IMR-90 (cell line): ENCODE results near the gene PPP1R1C. TPM values are rescaled to one million over a fixed set of nuclear protein-coding genes. Genes with fewer than 3 reads are reported as not detected.

Source experiments
- ATAC-seq: fragments of 200-7000 bp; cut with Tn5 transposase; 2 replicates; pipeline ENCODE4 v1.9.1; 2020; ENCODE audit warnings: low read depth, mild to moderate bottlenecking, moderate library complexity
- BruUV-seq: library from RNA; stranded (reverse); fragments of 400-500 nt; replicated peaks from 2 replicates; lab custom pipeline; 2021; lab: Mats Ljungman, UMichigan
- CTCF ChIA-PET: fragments of 300-600 bp; formaldehyde crosslinking; extraction: SDS; loops from one replicate; lab custom pipeline; 2021; ENCODE audit warnings: antibody characterized with exemption; lab: Yijun Ruan, JAX
- POLR2A ChIA-PET: fragments of 300-600 bp; sonication (Branson Sonifier 250); formaldehyde crosslinking; loops from one replicate; lab custom pipeline; 2022; ENCODE audit warnings: antibody characterized with exemption; ENCODE audit not compliant: unreplicated experiment; lab: Charles Lee
- DNase-seq: peaks from one replicate; pipeline ENCODE4 v3.0.0; 2013
- H2AFZ ChIP-seq: replicated peaks from 2 replicates; pipeline ENCODE3; 2013; ENCODE audit warnings: low read length, mild to moderate bottlenecking; ENCODE audit not compliant: poor library complexity
- H2AK5ac ChIP-seq: 2 replicates; pipeline ENCODE4 v1.6.1; 2013; ENCODE audit warnings: low read depth, low read length, inconsistent platforms
- H2AK9ac ChIP-seq: replicated peaks from 2 replicates; pipeline ENCODE3; 2013; ENCODE audit warnings: mild to moderate bottlenecking, low read depth, low read length, moderate library complexity; ENCODE audit not compliant: poor library complexity
- H2BK120ac ChIP-seq: 2 replicates; pipeline ENCODE4 v1.6.1; 2013; ENCODE audit warnings: low read depth, low read length, inconsistent platforms
- H2BK15ac ChIP-seq: 3 replicates; pipeline ENCODE4 v1.6.1; 2013; ENCODE audit warnings: low read depth, low read length, inconsistent platforms
- H2BK20ac ChIP-seq: 2 replicates; pipeline ENCODE4 v1.6.1; 2013; ENCODE audit warnings: low read depth, mild to moderate bottlenecking, inconsistent platforms, low read length, moderate library complexity
- H2BK5ac ChIP-seq: 2 replicates; pipeline ENCODE4 v1.6.1; 2013; ENCODE audit warnings: mild to moderate bottlenecking, low read depth, low read length, inconsistent platforms; ENCODE audit not compliant: poor library complexity, severe bottlenecking
- H3K14ac ChIP-seq: replicated peaks from 2 replicates; pipeline ENCODE4 v1.6.1; 2013; ENCODE audit warnings: low read depth, low read length, inconsistent platforms
- H3K18ac ChIP-seq: 2 replicates; pipeline ENCODE4 v1.6.1; 2013; ENCODE audit warnings: low read depth, low read length, control low read depth
- H3K23ac ChIP-seq: 2 replicates; pipeline ENCODE4 v1.6.1; 2013; ENCODE audit warnings: low read depth, low read length, inconsistent platforms
- H3K27ac ChIP-seq: 2 replicates; pipeline ENCODE4 v1.5.1; 2013; ENCODE audit warnings: mild to moderate bottlenecking, control low read depth, low read length; ENCODE audit not compliant: insufficient read depth
- H3K27me3 ChIP-seq: 2 replicates; pipeline ENCODE4 v1.6.1; 2013; ENCODE audit warnings: low read length; ENCODE audit not compliant: control insufficient read depth, insufficient read depth
- H3K36me3 ChIP-seq: 2 replicates; pipeline ENCODE4 v1.6.1; 2013; ENCODE audit warnings: low read length, mixed read lengths; ENCODE audit not compliant: control insufficient read depth, insufficient read depth
- H3K4ac ChIP-seq: 2 replicates; pipeline ENCODE4 v1.6.1; 2013; ENCODE audit warnings: low read depth, low read length, inconsistent platforms
- H3K4me1 ChIP-seq: 2 replicates; pipeline ENCODE4 v1.6.1; 2013; ENCODE audit warnings: low read length, mixed read lengths; ENCODE audit not compliant: control insufficient read depth, insufficient read depth
- H3K4me2 ChIP-seq: 2 replicates; pipeline ENCODE4 v1.6.1; 2013; ENCODE audit warnings: low read depth, mild to moderate bottlenecking, control low read depth, low read length, moderate library complexity
- H3K4me3 ChIP-seq: 2 replicates; pipeline ENCODE4 v1.5.1; 2013; ENCODE audit warnings: low read depth, mild to moderate bottlenecking, control low read depth, low read length, moderate library complexity; ENCODE audit not compliant: insufficient read depth
- H3K56ac ChIP-seq: 2 replicates; pipeline ENCODE4 v1.6.1; 2013; ENCODE audit warnings: low read length, inconsistent platforms; ENCODE audit not compliant: insufficient read depth; ENCODE audit errors: extremely low read depth
- H3K79me1 ChIP-seq, 2 experiments: 2 replicates each; pipeline ENCODE4 v1.6.1; 2013; ENCODE audit warnings: low read length in 2 of 2, inconsistent platforms in 1 of 2, low read depth in 1 of 2
- H3K9ac ChIP-seq: 2 replicates; pipeline ENCODE4 v1.6.1; 2013; ENCODE audit warnings: low read depth, low read length, control low read depth
- H3K9me1 ChIP-seq: 2 replicates; pipeline ENCODE4 v1.6.1; 2013; ENCODE audit warnings: low read length, inconsistent platforms; ENCODE audit not compliant: insufficient read depth
- H3K9me3 ChIP-seq: 2 replicates; pipeline ENCODE4 v1.6.1; 2013; ENCODE audit warnings: low read length; ENCODE audit not compliant: control insufficient read depth, insufficient read depth
- H4K20me1 ChIP-seq: 2 replicates; pipeline ENCODE4 v1.6.1; 2013; ENCODE audit warnings: low read length, inconsistent platforms; ENCODE audit not compliant: insufficient read depth
- H4K5ac ChIP-seq: 2 replicates; pipeline ENCODE4 v1.6.1; 2013; ENCODE audit warnings: mild to moderate bottlenecking, low read depth, low read length, control low read depth
- H4K8ac ChIP-seq, 2 experiments: 2 replicates each; pipeline ENCODE4 v1.6.1; 2013; ENCODE audit warnings: low read depth in 2 of 2, low read length in 2 of 2, control low read depth in 1 of 2, inconsistent platforms in 1 of 2
- H4K91ac ChIP-seq: 2 replicates; pipeline ENCODE4 v1.6.1; 2013; ENCODE audit warnings: low read depth, low read length, inconsistent platforms; ENCODE audit not compliant: insufficient read depth
- BHLHE40 ChIP-seq: fragments of 150-350 bp; IDR thresholded peaks from 2 replicates; pipeline ENCODE4 v1.6.1; 2016; ENCODE audit warnings: mild to moderate bottlenecking, low read depth, low read length
- CEBPB ChIP-seq: IDR thresholded peaks from 2 replicates; pipeline ENCODE4 v1.6.1; 2012; ENCODE audit warnings: low read depth, low read length, improper control_type of control experiment
- CHD1 ChIP-seq: IDR thresholded peaks from 2 replicates; pipeline ENCODE4 v1.6.1; 2012; ENCODE audit warnings: low read depth, low read length, improper control_type of control experiment
- FOS ChIP-seq: fragments of 150-350 bp; IDR thresholded peaks from 2 replicates; pipeline ENCODE4 v1.6.1; 2016; ENCODE audit warnings: low read depth, low read length
- MAFK ChIP-seq: IDR thresholded peaks from 2 replicates; pipeline ENCODE4 v1.6.1; 2012; ENCODE audit warnings: low read depth, low read length, improper control_type of control experiment
- MAZ ChIP-seq: IDR thresholded peaks from 2 replicates; pipeline ENCODE4 v1.6.1; 2012; ENCODE audit warnings: low read depth, mild to moderate bottlenecking, low read length, improper control_type of control experiment, moderate library complexity, borderline replicate concordance
- MXI1 ChIP-seq: IDR thresholded peaks from 2 replicates; pipeline ENCODE4 v1.6.1; 2012; ENCODE audit warnings: low read depth, mild to moderate bottlenecking, low read length, moderate library complexity, borderline replicate concordance
- NFE2L2 ChIP-seq: fragments of 150-350 bp; IDR thresholded peaks from 2 replicates; pipeline ENCODE4 v1.6.1; 2016; ENCODE audit warnings: low read depth, mild to moderate bottlenecking, low read length
- POLR2A ChIP-seq: IDR thresholded peaks from 2 replicates; pipeline ENCODE4 v1.6.1; 2012; ENCODE audit warnings: mild to moderate bottlenecking, low read depth, low read length
- RAD21 ChIP-seq: IDR thresholded peaks from 2 replicates; pipeline ENCODE4 v1.6.1; 2012; ENCODE audit warnings: low read length, improper control_type of control experiment
- RCOR1 ChIP-seq: IDR thresholded peaks from 2 replicates; pipeline ENCODE4 v1.6.1; 2012; ENCODE audit warnings: mild to moderate bottlenecking, low read length, improper control_type of control experiment; ENCODE audit not compliant: insufficient replicate concordance
- RFX5 ChIP-seq: IDR thresholded peaks from 2 replicates; pipeline ENCODE4 v1.8.0; 2012; ENCODE audit warnings: low read depth, mild to moderate bottlenecking, low read length, moderate library complexity
- SMC3 ChIP-seq: fragments of 150-350 bp; IDR thresholded peaks from 2 replicates; pipeline ENCODE4 v1.6.1; 2016; ENCODE audit warnings: low read depth, mild to moderate bottlenecking, antibody characterized with exemption, low read length, moderate library complexity
- dilution Hi-C: fragments of 300-500 bp; cut with HindIII; formaldehyde crosslinking; loops from one replicate; pipeline ENCODE4 v1.14.3; 2018; ENCODE audit warnings: low sequenced_read_pairs; ENCODE audit not compliant: unreplicated experiment
- in situ Hi-C: fragments of 300-500 bp; cut with MboI; formaldehyde crosslinking; loops from 3 replicates; pipeline ENCODE4 v1.14.3; 2019; ENCODE audit warnings: low sequenced_read_pairs, inconsistent platforms, mixed read lengths
- intact Hi-C: fragments of 100-400 bp; cut with micrococcal nuclease; formaldehyde crosslinking; loops from 2 replicates; pipeline ENCODE4 v1.10.0; 2022
- polyA plus RNA-seq, 3 experiments: library from polyadenylated mRNA; depleted of rRNA; stranded (reverse); fragments of >200 nt; gene quantifications; 2 replicates each; pipeline ENCODE4 v1.2.3, GENCODE V29; 2012; ENCODE audit warnings: low replicate concordance in 1 of 3
- total RNA-seq: library from RNA; depleted of rRNA; stranded (reverse); fragments of >200 nt; gene quantifications from 2 replicates; pipeline ENCODE4 v1.2.3, GENCODE V29; 2012
- TF ChIP-seq, protein P1 (sequence below): fragments of 150-350 bp; IDR thresholded peaks from 2 replicates; pipeline ENCODE4 v1.6.1; 2016; ENCODE audit warnings: low read depth, mild to moderate bottlenecking, low read length, moderate library complexity, borderline replicate concordance
- TF ChIP-seq, protein P2 (sequence below): fragments of 150-350 bp; IDR thresholded peaks from 2 replicates; pipeline ENCODE4 v1.6.1; 2017; ENCODE audit warnings: mild to moderate bottlenecking, antibody characterized with exemption, low read length, low read depth
- TF ChIP-seq, protein P3 (sequence below): conservative IDR thresholded peaks from 2 replicates; pipeline ENCODE4 v1.5.1; 2012; ENCODE audit warnings: mild to moderate bottlenecking, low read depth, low read length, improper control_type of control experiment

Gene PPP1R1C
- total and polyA plus RNA-seq, 2 of the 4 experiments (the other 2 are of a cell fraction) = 0.10 to 0.36 TPM

DNA sequence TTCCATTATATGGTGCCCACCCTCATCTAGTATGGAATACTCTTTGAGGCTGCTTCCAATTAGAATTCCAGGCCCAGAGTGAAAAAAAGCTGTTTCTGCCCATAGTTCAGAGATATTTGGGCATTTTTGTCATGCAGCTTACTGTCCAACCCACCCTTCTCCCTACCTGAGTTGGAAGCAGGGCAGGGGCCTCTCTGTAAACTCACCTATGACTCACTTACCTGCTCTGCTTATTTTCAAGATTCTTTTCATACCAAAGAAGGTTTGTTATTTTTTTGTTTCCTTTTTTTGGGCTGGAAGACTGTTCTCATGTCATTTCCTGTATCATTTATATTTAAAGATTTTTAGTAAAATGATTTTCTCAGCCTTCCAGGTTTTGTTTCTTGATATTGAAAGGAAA, 38.4 kb upstream of the PPP1R1C start:
- Histone ChIP-seq H4K8ac (no peak overlapping the region), H3K36me3 (no peaks in the 10 kb centered on the region), H3K4me3 (no peak overlapping the region), H3K9me3 (no peaks in the 10 kb centered on the region), H4K5ac (no peak overlapping the region), H3K27me3 (no peaks in the 10 kb centered on the region), H3K79me1 (no peaks in the 10 kb centered on the region), H3K14ac (no peak overlapping the region), H3K4me2 (no peak overlapping the region), H3K27ac (no peak overlapping the region), H2BK5ac (no peak overlapping the region), H2AK5ac (no peak overlapping the region), H2AK9ac (no peak overlapping the region), H3K23ac (no peak overlapping the region), H4K20me1 (no peaks in the 10 kb centered on the region), H3K9me1 (peaks cover 3% of the 10 kb centered on the region; the same call in 1 of the 2 replicates), H3K56ac (no peak overlapping the region), H3K9ac (no peak overlapping the region), H3K18ac (no peak overlapping the region), H4K91ac (no peak overlapping the region), H3K4me1 (peaks cover 1% of the 10 kb centered on the region; the same call in 1 of the 2 replicates), H2BK120ac (no peak overlapping the region), H2AFZ (no peak overlapping the region), H3K4ac (no peak overlapping the region), H2BK15ac (no peak overlapping the region), H2BK20ac (no peak overlapping the region)
- ChIA-PET POLR2A (no interaction called here), CTCF (no interaction called here)
- dilution Hi-C loops (no loop called here), in situ Hi-C loops (no loop called here), intact Hi-C loops (no loop called here)
- DNase-seq (no peak), ATAC-seq (no peak)
- TF ChIP-seq CHD1 (no peak), RAD21 (no peak), FOS (no peak), BHLHE40 (no peak), CEBPB (no peak), RFX5 (no peak), SMC3 (no peak), RCOR1 (no peak), POLR2A (no peak), MAFK (no peak), MAZ (no peak), NFE2L2 (no peak), MXI1 (no peak)
- TF ChIP-seq, protein P1, sequence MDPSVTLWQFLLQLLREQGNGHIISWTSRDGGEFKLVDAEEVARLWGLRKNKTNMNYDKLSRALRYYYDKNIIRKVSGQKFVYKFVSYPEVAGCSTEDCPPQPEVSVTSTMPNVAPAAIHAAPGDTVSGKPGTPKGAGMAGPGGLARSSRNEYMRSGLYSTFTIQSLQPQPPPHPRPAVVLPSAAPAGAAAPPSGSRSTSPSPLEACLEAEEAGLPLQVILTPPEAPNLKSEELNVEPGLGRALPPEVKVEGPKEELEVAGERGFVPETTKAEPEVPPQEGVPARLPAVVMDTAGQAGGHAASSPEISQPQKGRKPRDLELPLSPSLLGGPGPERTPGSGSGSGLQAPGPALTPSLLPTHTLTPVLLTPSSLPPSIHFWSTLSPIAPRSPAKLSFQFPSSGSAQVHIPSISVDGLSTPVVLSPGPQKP = no peak
- TF ChIP-seq, protein P2, sequence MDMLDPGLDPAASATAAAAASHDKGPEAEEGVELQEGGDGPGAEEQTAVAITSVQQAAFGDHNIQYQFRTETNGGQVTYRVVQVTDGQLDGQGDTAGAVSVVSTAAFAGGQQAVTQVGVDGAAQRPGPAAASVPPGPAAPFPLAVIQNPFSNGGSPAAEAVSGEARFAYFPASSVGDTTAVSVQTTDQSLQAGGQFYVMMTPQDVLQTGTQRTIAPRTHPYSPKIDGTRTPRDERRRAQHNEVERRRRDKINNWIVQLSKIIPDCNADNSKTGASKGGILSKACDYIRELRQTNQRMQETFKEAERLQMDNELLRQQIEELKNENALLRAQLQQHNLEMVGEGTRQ = no peak
- TF ChIP-seq, protein P3, sequence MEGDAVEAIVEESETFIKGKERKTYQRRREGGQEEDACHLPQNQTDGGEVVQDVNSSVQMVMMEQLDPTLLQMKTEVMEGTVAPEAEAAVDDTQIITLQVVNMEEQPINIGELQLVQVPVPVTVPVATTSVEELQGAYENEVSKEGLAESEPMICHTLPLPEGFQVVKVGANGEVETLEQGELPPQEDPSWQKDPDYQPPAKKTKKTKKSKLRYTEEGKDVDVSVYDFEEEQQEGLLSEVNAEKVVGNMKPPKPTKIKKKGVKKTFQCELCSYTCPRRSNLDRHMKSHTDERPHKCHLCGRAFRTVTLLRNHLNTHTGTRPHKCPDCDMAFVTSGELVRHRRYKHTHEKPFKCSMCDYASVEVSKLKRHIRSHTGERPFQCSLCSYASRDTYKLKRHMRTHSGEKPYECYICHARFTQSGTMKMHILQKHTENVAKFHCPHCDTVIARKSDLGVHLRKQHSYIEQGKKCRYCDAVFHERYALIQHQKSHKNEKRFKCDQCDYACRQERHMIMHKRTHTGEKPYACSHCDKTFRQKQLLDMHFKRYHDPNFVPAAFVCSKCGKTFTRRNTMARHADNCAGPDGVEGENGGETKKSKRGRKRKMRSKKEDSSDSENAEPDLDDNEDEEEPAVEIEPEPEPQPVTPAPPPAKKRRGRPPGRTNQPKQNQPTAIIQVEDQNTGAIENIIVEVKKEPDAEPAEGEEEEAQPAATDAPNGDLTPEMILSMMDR = no peak
- no TSS peak for BruUV-seq
